GM18868 (cell line): Measurements from ENCODE around the gene SEMA5A.

Experiments
- ATAC-seq: cut with Tn5 transposase; IDR thresholded peaks from one replicate; pipeline ENCODE4 v1.9.1; 2021; ENCODE audit warnings: mild to moderate bottlenecking, moderate library complexity; ENCODE audit not compliant: unreplicated experiment

SEMA5A gene

DNA sequence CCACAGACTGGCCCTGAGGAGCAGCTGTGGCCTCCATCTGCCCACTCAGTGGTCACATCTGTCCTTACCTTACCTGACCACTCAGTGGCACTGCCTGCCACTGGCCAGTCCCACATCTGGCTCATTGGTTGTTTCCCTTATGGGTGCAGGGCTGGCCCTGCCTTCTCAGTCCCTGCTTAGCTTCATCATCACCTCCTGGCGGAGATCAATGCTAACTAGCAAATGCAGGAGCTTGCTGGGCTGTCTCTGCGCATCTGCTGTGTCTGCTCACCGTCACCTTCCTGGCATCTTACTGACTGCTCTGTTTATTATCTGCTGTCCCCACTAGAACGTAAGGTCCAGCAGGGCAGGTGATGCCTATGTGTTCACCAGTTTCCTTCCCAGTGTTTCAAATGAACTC is 356.9 kb downstream of the SEMA5A start:
- ATAC-seq = no peak

GRCh38 chr5:9188131-9188530 is 357.7 kb downstream of the SEMA5A start:
- ATAC-seq = peak; percentile 77

DNA sequence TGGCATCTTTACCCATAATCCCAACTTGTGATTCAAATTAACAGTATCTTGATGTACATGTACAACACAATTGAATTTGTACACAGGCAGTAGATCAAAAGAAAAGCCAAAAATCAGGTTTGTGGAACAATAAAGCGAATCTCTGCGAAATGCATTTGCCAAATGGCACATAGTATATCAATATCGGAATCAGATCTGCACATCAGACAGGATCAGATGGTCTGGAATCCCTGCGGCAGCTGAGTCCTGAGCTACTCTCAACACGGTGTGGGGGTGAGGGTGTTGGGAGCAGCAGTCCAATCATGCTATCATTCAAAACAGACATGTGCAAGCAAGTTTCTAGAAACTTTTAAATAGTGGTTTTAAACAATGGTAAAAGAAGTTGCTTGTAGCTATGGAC is 358.3 kb downstream of the SEMA5A start:
- peak; percentile 5 for ATAC-seq

DNA sequence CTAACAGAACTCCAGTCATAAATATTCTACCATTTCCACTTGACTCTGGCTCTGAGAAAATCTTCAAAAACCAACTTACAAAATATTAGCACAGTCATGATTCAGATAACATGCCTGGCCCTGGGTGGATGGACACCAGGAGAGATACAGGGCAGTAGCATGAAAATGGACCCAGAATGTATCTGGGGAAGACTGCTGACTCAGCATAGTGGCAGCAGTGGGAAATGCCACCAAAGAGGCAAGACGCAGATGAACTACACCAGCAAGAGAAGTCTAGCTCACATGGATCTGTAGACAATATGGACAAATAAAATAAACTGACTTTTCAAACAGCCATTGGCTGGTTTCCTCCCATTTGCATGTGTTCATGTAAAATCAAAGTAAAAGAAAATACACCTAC is 359.8 kb downstream of the SEMA5A start:
- no peak for ATAC-seq

GRCh38 chr5:9183992-9184391 is 361.9 kb downstream of the SEMA5A start:
- ATAC-seq = no peak

DNA sequence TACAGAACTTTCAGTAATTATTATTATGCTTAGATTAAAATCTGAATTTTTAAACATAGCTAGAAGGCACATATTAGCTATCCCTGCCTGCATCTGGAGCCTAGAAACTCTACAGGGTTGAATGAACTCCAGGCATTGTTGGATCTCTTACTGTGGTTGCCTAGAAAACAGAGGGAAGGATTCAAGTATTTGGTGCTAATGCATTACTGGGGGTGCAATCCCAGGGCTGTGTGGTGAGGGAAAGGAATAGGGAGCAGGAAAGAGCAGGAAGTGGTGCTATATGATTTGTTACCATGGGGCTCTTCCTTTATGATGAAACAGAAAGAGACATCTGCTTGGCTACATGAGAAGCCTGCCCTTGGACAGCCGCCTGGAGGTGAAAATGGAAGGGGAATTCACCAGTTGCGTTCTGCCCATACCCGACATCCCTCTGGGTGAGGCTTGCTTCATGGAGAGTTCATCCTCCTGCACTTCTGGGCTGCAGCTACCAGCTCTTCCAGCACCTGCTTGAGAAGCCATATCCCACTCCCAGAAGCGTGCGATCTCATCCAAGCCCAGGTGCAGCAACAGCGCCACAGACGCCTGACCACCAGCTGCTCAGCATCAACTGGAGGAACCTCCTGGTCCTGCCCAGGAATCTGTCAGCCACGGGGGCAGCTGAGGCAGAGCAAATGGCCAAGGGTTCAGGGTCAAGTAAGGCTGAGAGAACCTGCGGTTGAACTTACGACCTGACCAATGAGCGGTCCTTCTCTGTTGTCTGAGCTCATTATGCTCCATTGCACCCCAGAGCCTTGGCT is 362.8 kb downstream of the SEMA5A start:
- no peak for ATAC-seq

DNA sequence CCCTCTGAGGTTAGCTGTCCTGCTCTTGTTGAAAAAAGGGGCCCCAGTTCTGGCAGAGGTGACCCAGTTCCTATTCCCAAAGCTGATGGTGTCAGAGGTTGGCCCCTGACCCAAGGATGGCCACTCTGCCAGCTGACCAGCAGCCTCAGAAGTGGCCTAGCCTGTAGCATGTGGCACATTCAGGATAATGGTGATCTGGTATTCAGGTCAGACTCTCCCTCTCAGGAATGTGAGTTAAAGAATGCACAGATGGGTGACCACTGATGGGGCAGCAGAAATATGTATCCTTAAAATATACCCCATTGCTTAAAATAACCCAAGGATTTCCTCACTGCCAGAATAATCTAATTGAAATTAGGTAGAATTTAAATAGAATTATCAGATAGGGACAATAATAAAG is 369.2 kb downstream of the SEMA5A start:
- ATAC-seq = no peak

GRCh38 chr5:9174446-9174845 is 371.4 kb downstream of the SEMA5A start:
- ATAC-seq = no peak

DNA sequence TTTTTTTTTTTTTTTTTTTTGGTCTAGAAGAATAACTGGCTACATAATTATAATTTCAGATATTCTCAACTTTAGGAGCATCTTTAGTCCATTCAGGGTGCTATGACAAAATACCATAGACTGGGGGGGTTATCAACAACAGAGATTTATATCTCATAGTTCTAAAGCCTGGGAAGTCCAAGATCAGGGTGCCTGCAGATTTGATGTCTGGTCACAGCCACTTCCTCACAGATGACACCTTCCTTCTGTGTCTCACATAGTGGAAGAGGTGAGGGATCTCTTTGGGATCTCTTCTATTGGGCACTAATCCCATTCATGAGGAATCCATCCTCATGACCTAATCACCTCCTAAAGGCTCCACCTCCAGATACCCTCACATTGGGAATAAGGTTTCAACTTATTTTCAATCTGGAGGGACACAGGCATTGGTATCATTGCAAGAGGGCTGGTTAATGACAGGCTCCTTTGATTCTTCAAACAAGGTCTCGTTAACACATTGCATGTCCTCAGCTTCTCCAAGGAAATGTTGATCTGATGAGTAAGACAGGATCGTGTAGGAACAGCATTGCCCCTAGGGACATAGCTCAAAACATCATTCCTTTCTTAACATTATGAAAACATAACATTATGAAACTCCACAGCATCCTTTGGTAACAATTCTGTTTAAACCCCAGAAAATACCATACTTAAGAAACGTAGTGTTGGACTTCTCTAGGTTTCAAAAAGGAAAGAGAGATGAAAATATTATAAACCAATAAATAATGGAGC is 372.4 kb downstream of the SEMA5A start:
- no peak for ATAC-seq

GRCh38 chr5:9170026-9170425 is 375.8 kb downstream of the SEMA5A start:
- ATAC-seq = no peak

GRCh38 chr5:9169557-9169902 is 376.3 kb downstream of the SEMA5A start:
- no peak for ATAC-seq

- ATAC-seq = no peak
These were observed 376.9 kb downstream of the SEMA5A start for GRCh38 chr5:9168791-9169556.

DNA sequence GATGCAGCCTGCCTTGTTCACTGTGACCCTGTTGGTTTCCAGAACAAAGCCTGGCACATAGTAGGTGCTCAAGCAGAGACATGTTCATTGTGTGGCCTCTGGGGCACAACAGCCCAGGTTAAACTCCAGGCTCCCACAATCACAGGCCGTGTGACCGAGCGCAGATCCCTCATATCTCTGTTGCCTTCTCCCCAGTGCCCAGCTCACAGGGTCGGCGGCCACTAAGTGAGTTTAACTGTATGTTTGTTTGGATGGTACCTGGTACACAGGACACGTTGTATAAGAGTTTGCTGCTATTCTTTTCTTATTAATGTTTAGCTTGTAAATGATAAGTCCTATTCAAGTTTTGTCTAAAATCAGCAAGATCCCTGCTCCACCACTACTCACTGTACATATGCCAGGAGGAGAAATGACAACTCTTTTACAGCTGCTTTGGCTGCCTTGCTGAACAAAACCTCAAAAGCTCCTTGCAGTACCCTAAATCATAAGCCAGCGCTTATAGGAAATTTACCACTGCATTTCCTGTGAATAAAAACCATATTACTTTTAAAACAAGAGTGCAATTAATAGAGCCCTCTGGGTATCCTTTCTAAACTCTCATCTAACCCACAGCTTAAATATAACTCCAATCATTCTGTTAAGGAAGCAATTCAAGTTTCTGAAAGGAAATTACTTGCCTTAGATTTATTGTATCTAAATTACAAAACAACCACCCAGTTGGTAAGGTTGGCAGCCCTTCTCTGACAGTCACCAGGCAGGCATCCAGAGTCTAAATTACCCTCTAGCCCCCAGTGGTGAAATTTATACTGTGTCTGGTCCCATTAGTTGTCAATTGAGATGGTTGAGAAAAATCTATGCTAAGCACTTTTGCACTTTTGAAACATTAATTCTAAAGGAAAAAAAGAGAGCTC is 379.4 kb downstream of the SEMA5A start:
- no peak for ATAC-seq

GRCh38 chr5:9165546-9165945 is 380.3 kb downstream of the SEMA5A start:
- ATAC-seq = no peak

DNA sequence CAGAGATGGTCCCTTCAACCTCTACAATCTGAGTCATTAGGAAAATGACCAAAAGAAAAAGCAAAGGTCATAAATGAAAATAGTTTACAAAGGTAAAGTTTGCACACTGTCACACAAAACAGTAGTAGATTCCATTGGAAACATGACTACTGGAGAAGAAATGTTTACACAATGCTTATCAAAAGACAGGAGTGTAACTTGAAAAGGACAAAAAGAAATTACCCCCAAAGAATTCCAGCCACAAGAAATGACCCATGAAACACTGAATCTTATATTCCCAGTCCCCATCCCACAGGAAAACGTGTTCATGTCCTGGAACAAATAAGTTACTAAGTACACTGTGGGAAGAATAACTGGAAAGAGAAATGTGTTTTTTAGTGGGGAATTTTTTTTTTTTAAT is 385.1 kb downstream of the SEMA5A start:
- ATAC-seq = no peak

DNA sequence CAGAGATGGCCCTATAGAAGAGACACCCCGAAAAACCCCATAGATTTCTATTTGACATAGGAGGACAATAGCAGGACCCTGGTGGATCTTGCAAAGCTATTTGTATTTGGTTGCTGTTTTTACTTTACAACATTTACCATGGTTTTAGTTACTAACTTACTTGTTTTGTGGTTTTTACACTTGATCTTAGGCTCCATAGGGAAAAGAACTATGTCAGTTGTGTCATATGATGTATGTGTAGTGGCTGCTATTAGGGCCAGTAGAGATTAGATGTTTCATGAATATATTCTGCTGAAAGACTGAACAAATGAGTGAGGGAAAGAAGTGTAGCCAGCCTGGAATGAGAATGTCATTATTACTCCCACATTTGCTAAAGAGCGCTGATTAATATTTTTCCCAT is 388.1 kb downstream of the SEMA5A start:
- no peak for ATAC-seq

DNA sequence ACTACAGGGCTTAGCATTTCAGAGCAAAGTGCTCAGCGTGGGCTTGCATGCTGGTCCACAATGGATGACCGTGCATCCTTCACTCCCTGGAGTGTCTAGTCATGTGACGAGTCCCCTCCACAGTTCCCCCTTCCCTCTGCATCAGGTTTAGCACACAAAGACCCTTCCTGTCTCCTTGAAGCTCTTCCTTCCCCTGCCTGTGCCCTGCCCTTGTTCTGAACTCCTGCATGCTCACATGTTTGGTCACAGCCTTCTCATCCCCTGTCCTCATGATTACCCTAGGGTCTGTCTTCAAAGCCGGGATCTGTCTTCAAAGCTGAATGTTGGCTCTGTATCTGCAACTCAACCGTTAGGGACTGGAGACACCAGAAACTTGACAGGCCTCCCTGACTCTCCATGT is 388.9 kb downstream of the SEMA5A start:
- ATAC-seq = no peak

- peak; percentile 93 for ATAC-seq
These were observed 389.6 kb downstream of the SEMA5A start for GRCh38 chr5:9156282-9156681.

- no peak for ATAC-seq
These were observed 394.0 kb downstream of the SEMA5A start for GRCh38 chr5:9151684-9152427.

GRCh38 chr5:9149988-9150387 is 395.9 kb downstream of the SEMA5A start:
- ATAC-seq = no peak
